Hippocampal formation (tissue), 2 donors: Measurements from ENCODE around the gene EPHA7.

ENCODE experiments used
- DNase-seq, 2 donors: peaks; one replicate each; lab custom pipeline; 2025; lab: John Stamatoyannopoulos, UW

EPHA7 gene

DNA sequence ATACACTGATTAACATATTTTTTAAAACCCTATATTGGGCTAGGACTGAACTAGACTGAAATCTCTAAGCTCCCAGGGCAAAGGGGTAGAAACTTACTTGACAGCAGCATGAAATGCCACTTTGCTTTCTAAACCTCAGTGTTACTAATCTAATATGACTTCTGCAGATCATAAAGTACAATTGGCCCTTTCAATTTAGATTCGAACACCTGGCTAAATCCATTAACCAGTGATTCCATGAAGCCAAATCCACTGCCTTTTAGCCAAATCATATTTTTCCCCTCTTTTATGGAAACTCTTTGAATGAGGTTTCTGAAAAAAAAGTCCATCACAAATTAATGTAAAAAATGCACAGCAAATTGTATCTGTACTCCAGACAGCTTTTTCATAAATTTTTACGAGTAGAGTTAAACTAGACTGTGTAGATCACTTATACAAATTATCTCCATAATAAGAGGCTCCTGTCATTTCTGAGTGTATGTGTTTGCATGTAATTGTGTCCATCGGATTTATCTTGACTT lies 25.7 kb downstream of the EPHA7 start:
- DNase-seq = no peak

DNA sequence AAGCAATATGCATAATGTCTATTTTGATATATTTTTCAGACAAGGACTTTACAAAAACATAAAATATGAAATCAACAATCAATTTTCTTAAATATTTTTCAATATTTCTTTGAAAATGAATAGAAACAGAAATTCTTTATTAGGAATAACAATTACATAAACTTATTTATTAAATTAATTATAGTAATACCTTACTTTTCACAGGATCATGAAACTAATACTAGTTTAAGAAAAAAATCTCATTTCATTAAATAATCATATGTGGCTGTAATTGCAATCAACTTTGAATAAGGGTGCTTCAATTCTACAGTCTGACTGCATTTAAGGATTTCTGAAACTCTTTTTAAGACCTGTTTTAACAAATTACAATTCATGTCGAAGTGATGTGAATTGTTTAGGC lies 26.6 kb downstream of the EPHA7 start:
- DNase-seq = no peak

DNA sequence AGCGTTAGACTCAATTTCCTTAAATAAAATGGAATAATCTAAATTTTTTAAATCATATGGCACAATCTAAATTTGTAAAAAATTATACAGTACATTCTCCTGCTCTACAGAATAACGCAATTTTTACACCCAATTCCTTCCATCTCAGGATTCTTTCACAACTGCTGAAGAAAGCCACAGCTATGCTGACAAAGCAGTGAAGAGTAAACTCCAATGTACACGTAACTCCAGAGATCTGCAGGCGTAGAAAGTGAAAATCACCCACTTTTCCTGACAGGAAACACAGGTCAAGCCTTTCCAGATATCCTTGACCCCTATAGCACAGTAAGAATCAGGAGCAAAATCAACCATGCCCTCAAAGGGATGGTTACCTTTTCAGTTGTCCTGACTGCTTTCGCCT lies 27.4 kb downstream of the EPHA7 start:
- no peak for DNase-seq

DNA sequence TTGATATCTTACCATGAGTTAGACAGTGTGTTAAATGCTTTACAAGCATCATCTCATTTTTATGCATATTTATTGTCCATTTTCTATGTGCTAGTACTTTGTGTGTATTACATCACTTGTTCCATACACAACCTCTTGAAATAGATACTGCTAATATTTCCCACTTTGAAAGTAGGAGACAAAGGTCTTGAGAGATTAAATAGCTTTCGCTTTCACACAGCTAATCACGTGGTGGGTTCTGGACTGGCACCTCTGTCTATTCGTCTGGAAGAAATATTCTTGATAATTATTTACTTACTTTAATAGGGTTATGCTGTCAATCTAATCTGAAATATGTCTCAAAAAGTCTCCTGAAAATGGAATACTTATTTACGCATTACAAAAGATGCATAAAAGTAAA lies 30.2 kb downstream of the EPHA7 start:
- no peak for DNase-seq

DNA sequence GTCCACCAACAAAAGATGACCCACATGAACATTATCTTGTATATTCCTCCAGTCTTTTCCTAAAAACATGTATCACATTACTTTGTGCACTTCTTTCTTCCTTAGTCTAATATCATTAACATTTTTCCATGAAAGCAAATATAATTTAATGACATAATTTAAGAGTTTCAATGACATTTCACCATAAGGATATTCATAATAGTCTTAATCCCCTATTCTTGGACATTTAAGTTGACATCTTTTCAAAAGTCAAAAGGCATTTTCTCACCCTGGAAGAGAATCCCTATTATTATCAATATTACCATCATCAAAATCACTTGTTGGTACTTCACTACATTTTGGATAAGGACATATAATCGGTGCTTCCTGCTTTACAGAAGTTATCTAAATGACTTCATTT lies 31.3 kb downstream of the EPHA7 start:
- no peak for DNase-seq

DNA sequence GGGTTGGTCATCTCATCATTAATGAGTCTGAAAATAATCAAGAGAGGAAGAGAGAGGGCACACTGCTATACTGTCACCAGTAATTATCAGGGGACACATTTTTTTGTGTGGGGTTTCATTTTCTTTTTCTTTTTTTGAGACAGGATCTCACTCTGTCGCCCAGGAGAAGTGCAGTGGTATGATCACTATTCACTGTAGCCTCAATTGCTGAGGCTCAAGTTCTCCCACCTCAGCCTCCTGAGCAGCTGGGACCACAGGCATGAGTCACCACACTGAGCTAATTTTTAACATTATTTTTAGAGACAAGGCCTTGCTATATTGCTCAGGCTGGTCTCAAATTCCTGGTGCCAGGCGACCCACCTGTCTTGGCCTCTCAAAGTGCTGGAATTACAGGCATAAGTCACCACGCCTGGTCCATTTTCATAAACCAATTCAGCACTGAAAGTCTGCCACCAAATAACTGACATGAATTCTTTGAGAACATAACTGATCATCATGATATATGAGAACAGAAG lies 43.3 kb downstream of the EPHA7 start:
- no peak for DNase-seq

DNA sequence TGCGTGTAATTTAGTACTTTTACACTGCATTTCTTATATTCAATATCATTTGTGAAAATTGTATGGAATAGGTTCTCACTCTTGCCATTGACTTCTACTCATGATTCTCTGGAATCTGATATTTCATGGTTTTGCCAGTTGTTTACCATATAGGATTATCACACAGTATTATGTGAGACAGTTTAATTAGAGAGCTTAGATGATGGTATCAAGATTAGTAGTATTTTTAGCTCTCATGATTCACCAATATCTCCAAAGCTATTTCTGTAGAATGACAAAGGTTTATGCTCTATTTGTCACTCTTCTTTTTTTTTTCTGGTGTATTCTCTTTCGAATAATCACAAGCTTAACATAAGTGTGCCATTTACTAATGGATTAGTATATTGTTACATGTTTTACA lies 45.9 kb downstream of the EPHA7 start:
- no peak for DNase-seq

GRCh38 chr6:93371756-93372155 lies 47.6 kb downstream of the EPHA7 start:
- DNase-seq = no peak

- DNase-seq = no peak
These were observed 49.7 kb downstream of the EPHA7 start for GRCh38 chr6:93369586-93370134.

GRCh38 chr6:93366506-93366905 lies 52.9 kb downstream of the EPHA7 start:
- no peak for DNase-seq

DNA sequence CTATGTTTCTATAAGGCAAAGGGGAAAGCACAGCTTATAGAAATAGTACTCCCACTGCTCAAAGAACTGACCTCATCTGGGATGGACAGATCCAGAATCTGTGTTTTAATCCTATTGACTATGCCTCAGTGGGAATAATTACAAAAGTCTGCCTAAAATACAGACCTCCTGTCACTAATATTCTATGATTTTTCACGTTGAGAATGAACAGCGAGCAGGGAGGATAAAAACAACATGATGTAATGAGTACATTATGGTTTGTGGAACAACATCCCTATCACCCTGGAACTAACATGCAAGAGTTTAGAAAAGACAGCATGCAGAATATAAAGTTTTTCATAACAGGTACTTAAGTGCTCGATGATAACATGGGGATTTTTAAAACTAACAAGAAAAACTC lies 53.9 kb downstream of the EPHA7 start:
- no peak for DNase-seq

DNA sequence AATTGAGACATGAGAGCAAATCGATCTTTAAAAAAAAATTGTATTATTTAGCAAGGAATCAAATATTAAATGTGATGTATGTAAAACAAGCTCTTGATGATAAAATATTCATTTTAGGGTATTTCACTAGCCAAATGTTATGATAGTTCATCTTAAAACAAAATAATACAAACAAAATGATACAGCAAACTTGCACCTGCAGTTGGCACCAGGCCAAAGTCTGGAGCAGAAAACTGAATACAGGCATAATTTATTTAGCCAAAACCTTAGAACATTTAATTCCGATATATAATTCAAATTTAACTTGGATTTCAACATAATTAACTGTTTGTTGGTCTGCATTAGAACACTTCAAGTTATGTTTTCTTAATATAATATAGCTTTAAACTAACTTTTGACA lies 60.9 kb downstream of the EPHA7 start:
- DNase-seq = no peak

GRCh38 chr6:93352604-93353003 lies 66.8 kb downstream of the EPHA7 start:
- no peak for DNase-seq

GRCh38 chr6:93351222-93351621 lies 68.1 kb downstream of the EPHA7 start:
- DNase-seq = no peak

DNA sequence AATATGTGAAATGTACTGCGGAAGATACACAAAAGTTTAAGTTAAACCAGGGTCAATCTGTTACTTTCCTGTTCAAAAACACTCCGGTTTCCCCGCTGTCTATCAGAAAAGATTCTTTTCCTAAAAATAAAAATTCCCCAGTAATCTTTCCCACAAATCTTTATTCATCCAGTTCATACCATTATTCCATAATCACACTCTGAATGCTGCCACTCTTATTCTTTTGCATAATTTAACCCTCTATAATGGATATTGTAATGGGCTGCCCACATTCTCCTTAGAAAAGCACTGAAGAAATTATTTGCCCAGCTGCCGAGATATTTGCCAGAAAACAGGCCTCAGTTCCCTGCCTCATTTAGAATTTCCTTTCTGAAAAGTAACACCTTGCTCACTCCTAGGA lies 68.6 kb downstream of the EPHA7 start:
- no peak for DNase-seq

DNA sequence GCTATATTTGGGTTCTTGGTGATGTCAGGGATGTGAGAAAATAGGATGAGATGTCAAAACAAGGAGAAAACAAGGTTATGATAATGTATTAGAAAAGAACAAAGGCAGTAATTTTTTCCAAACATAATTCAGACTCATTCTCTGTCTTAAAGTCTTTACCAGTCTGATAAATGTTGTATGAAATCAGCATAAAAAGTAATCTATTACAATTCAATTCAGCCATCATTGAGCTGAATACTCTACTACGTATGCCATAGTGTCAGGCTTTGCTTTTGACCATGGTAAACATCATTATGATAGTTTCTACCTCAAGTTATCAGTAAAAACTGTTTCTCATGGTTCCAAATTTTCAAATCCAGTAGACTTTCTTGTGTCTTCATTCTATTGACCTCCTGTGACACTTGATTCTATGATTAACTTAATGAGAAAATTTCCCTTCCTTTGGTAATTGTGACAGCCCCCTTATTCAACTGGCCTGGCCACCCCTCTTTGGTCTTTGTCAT lies 75.0 kb downstream of the EPHA7 start:
- no peak for DNase-seq

GRCh38 chr6:93343476-93343875 lies 75.9 kb downstream of the EPHA7 start:
- no peak for DNase-seq

DNA sequence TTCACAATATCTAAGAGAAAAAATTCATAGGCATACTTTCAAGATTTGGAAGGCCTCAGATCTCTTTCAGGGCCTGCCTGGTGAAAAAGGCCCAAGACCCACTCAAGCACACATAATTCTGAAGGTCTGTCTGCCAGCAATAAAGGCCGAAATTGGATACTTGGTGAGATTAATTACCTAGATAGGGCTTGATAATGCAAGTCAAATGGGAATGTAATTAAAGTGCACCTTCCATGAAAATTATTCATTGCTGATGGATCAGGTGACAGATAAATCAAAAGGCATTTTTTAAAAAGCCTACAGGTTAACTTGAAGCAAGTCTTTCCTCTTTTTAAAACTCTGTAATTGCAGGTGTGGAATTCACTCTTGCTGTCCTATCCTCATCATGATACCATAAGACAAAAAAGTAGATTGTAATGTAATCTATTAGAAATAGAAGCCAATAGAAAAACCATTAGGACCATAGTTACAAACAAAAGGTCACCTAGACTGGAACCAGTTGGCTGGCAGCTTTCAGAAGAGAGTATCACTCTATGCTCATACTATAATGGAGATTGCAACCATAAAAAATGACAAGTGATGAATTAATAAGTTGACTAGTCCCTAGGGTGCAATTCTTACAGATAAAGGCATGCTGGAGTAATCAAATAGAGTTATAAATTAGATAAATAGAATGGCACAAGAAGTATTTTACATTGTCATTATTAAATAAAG lies 77.3 kb downstream of the EPHA7 start:
- no peak for DNase-seq

DNA sequence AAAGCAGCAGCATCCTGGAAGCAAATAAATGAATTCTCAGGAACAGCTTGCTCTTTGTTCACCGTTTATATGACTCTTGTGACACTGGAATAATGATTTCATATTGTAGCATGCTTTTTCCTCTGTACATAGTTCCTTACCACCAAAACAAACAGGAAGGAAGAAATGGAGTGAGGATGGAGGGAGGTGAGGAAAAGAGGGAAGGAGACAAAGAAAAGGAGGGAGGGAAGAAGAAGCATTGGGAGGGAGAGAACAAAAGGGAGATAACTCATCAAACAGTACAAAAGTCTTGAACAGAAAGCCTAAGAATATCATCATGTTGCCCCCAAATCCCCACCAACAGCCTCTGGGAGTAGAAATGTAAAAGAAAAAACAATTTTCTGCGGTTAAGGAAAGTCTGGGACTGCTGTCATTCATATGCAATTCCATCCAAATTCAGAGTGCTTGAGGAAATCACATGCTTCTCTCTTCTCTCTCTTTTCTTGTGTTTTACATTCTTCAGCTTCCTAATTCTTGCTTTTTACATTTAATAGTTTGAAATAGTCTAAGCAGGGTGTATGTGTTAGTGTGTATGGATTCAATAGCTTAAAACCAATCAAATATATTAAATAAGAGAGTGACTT lies 81.5 kb downstream of the EPHA7 start:
- no peak for DNase-seq

DNA sequence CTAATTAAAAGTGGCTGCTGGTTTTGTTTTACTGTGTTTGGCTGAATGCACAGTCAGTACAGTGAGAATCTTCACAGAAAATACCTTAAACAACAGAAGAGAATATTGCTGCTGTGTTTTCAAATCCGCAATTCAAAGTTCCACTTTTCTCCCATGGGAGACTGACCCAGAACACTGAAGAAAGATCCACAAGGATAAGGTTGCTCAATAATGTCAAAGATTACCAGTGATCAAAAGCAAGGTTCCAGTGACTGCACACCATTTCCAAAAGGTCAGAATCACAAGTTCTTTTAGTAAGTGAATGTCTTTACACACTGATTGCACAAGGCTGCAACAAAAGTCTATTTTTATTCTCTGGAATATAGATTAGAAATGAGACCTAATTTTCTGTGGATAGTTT lies 82.3 kb downstream of the EPHA7 start:
- DNase-seq = no peak

DNA sequence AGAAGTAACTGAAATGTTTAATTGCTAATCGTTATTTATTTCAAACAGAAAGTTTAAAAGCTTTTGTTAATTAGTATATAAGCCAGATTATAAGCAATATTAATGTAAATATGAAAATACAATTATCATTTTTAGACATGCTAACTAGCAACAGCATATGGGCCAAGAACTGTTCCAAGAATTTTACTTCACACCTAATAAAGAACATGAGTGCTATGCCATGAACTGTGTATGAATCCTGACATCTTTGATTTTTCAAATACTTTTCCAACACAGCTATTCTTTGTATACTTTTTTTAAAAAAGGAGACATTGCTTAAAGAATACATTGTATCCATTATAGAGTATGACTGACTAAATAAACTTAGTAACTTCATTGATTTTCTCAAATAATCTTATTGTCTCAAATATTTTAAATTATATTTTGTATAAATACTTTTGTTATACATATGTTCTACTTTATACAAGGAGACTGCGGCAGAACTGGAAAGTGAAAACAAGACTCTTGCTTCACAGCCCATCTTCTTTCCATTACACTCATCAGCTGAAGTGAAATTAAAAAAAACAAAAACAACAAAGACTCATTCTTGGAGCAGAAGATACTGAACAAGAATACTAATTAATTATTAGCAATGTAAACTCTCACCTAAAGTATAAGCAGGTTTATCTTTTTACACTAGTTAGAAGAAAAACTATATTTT lies 89.9 kb downstream of the EPHA7 start:
- DNase-seq = no peak

- DNase-seq = no peak
These were observed 91.5 kb downstream of the EPHA7 start for GRCh38 chr6:93327857-93328256.
